NCI-H2029 treated with DMSO at 0.1 percent for 48 hours (cell line): Measurements from ENCODE around the gene PCED1B.

Experiments
- DNase-seq: peaks from one replicate; lab custom pipeline; 2025; lab: John Stamatoyannopoulos, UW

PCED1B gene

GRCh38 chr12:47236109-47236714 lies 156.8 kb downstream of the PCED1B start:
- DNase-seq, result no peak

GRCh38 chr12:47237751-47238211 lies 158.4 kb downstream of the PCED1B start:
- DNase-seq, result no peak

- DNase-seq, result no peak
Observed at GRCh38 chr12:47238669-47239114, 159.3 kb downstream of the PCED1B start.

- DNase-seq, result no peak
Observed at GRCh38 chr12:47242426-47242825, 163.0 kb downstream of the PCED1B start.

- peak; percentile 7 for DNase-seq
Observed at GRCh38 chr12:47244835-47245234, 165.4 kb downstream of the PCED1B start.

GRCh38 chr12:47245623-47246022 lies 166.2 kb downstream of the PCED1B start:
- DNase-seq, result no peak

GRCh38 chr12:47247418-47247817 lies 168.0 kb downstream of the PCED1B start:
- peak; percentile 73 for DNase-seq

GRCh38 chr12:47249082-47249481 lies 169.7 kb downstream of the PCED1B start:
- no peak for DNase-seq

GRCh38 chr12:47249719-47250357 lies 170.4 kb downstream of the PCED1B start:
- no peak for DNase-seq

GRCh38 chr12:47251919-47252318 lies 172.5 kb downstream of the PCED1B start:
- no peak for DNase-seq

- DNase-seq, result no peak
Observed at GRCh38 chr12:47264951-47265350, 185.5 kb downstream of the PCED1B start.

- DNase-seq, result no peak
Observed at GRCh38 chr12:47265391-47265790, 186.0 kb downstream of the PCED1B start.

- DNase-seq, result no peak
Observed at GRCh38 chr12:47267571-47267970, 188.2 kb downstream of the PCED1B start.

GRCh38 chr12:47268501-47269454 lies 189.4 kb downstream of the PCED1B start:
- no peak for DNase-seq

- no peak for DNase-seq
Observed at GRCh38 chr12:47269916-47270315, 190.5 kb downstream of the PCED1B start.

GRCh38 chr12:47270782-47271664 lies 191.6 kb downstream of the PCED1B start:
- DNase-seq, result no peak

- no peak for DNase-seq
Observed at GRCh38 chr12:47271800-47272239, 192.4 kb downstream of the PCED1B start.

GRCh38 chr12:47272412-47273190 lies 193.2 kb downstream of the PCED1B start:
- DNase-seq, result no peak

- no peak for DNase-seq
Observed at GRCh38 chr12:47273191-47273626, 193.8 kb downstream of the PCED1B start.

- no peak for DNase-seq
Observed at GRCh38 chr12:47274760-47275159, 195.3 kb downstream of the PCED1B start.

- DNase-seq, result no peak
Observed at GRCh38 chr12:47276253-47276620, 196.8 kb downstream of the PCED1B start.
